WERI-Rb-1 (cell line): ENCODE results near the gene MYMK.

ENCODE experiments used
- DNase-seq: peaks from one replicate; pipeline ENCODE4 v3.0.0-alpha.2; 2020
- H3K27ac ChIP-seq: fragments of 250-450 bp; sonication (Bioruptor Pico); 2 replicates; pipeline ENCODE4 v1.5.1; 2020; ENCODE audit warnings: mild to moderate bottlenecking, moderate library complexity
- H3K27me3 ChIP-seq: fragments of 250-450 bp; sonication (Bioruptor Pico); 2 replicates; pipeline ENCODE4 v1.5.1; 2021; ENCODE audit warnings: mild to moderate bottlenecking, low read depth, moderate library complexity; ENCODE audit not compliant: insufficient read depth, severe bottlenecking
- H3K36me3 ChIP-seq: fragments of 250-450 bp; sonication (Bioruptor Pico); 2 replicates; pipeline ENCODE4 v1.5.1; 2020; ENCODE audit warnings: mild to moderate bottlenecking, moderate library complexity
- H3K4me3 ChIP-seq: 2 replicates; pipeline ENCODE4 v1.5.1; 2011; ENCODE audit warnings: low read depth, mild to moderate bottlenecking, control low read depth, low read length
- H3K9me3 ChIP-seq: fragments of 250-450 bp; sonication (Bioruptor Pico); 2 replicates; pipeline ENCODE4 v1.5.1; 2021; ENCODE audit warnings: mild to moderate bottlenecking, moderate library complexity; ENCODE audit not compliant: severe bottlenecking
- CTCF ChIP-seq: IDR thresholded peaks from 2 replicates; pipeline ENCODE4 v1.5.1; 2011; ENCODE audit warnings: low read depth, mild to moderate bottlenecking, control low read depth, inconsistent platforms, low read length

The MYMK gene

GRCh38 chr9:133560944-133561343, 36.2 kb upstream of the MYMK start:
- DNase-seq, result no peak
- Histone ChIP-seq H3K27me3 (no peaks in the 10 kb centered on the region), H3K27ac (no peak overlapping the region), H3K36me3 (no peaks in the 10 kb centered on the region), H3K4me3 (no peak overlapping the region), H3K9me3 (no peaks in the 10 kb centered on the region)
- no peak for TF ChIP-seq CTCF

- TF ChIP-seq CTCF, result no peak
- Histone ChIP-seq H3K27ac (no peak overlapping the region), H3K4me3 (no peak overlapping the region), H3K27me3 (no peaks in the 10 kb centered on the region), H3K9me3 (no peaks in the 10 kb centered on the region), H3K36me3 (no peaks in the 10 kb centered on the region)
- DNase-seq, result no peak
These were observed 35.6 kb upstream of the MYMK start for GRCh38 chr9:133560311-133560710.

- no peak for DNase-seq
- no peak for TF ChIP-seq CTCF
- H3K4me3 ChIP-seq, result no peak overlapping the region
These were observed 33.7 kb upstream of the MYMK start for GRCh38 chr9:133558191-133559126.

GRCh38 chr9:133557581-133557980, 32.8 kb upstream of the MYMK start:
- no peak overlapping the region for H3K4me3 ChIP-seq

More at GRCh38 chr9:133558191-133559126, 33.7 kb upstream of the MYMK start:
- no peaks in the 10 kb centered on the region for H3K9me3 ChIP-seq
- no peak overlapping the region for H3K27ac ChIP-seq
- H3K36me3 ChIP-seq, result no peaks in the 10 kb centered on the region
- no peaks in the 10 kb centered on the region for H3K27me3 ChIP-seq

GRCh38 chr9:133556354-133556753, 31.6 kb upstream of the MYMK start:
- Histone ChIP-seq H3K36me3 (no peaks in the 10 kb centered on the region), H3K4me3 (no peak overlapping the region), H3K27me3 (no peaks in the 10 kb centered on the region), H3K27ac (no peak overlapping the region), H3K9me3 (no peaks in the 10 kb centered on the region)
- no peak for DNase-seq
- TF ChIP-seq CTCF, result no peak

More at GRCh38 chr9:133557581-133557980, 32.8 kb upstream of the MYMK start:
- Histone ChIP-seq H3K36me3 (no peaks in the 10 kb centered on the region), H3K9me3 (no peaks in the 10 kb centered on the region), H3K27ac (no peak overlapping the region), H3K27me3 (no peaks in the 10 kb centered on the region)
- no peak for DNase-seq
- TF ChIP-seq CTCF, result no peak

- no peak overlapping the region for H3K27ac ChIP-seq
- H3K9me3 ChIP-seq, result no peaks in the 10 kb centered on the region
- no peak for TF ChIP-seq CTCF
- no peak for DNase-seq
- no peaks in the 10 kb centered on the region for H3K36me3 ChIP-seq
- H3K27me3 ChIP-seq, result no peaks in the 10 kb centered on the region
- no peak overlapping the region for H3K4me3 ChIP-seq
These were observed 30.0 kb upstream of the MYMK start for GRCh38 chr9:133554729-133555128.
